Suppressor macrophage (primary cell): ENCODE results near the gene GNRH2.
"Not testable (repeated sequence)": the region's sequence is repeated elsewhere in the genome, so short reads cannot be mapped to it uniquely, and the experiment has no call there.

ENCODE experiments used
- DNase-seq, 4 experiments: peaks; one replicate each; pipeline ENCODE4 v3.0.0-alpha.2; 2020 to 2022
- total RNA-seq, 17 experiments: gene quantifications; one replicate each; lab custom pipeline; 2026; ENCODE audit warnings: mixed read lengths in 6 of 17, inconsistent platforms in 3 of 17; lab: John Stamatoyannopoulos, UW

GNRH2 gene
- total RNA-seq = 0 to 1.1 (median 0.21) reads per million in 17 experiments

- DNase-seq = no peak
Observed at GRCh38 chr20:3043322-3043721, at the start of gene GNRH2. TSS of gene GNRH2 (plus strand) at chr20:3043622. CDS start at chr20:3044415, 793 bp downstream.

GRCh38 chr20:2995796-2996195, 47.6 kb upstream of the GNRH2 start:
- DNase-seq = no peak

- DNase-seq = no peak
Observed at GRCh38 chr20:2998728-2999127, 44.7 kb upstream of the GNRH2 start.

- DNase-seq = peak; percentile 29 to 68 (median 50)
Observed at GRCh38 chr20:3000852-3001523, 42.4 kb upstream of the GNRH2 start.

- DNase-seq = no peak
Observed at GRCh38 chr20:3003416-3003815, 40.0 kb upstream of the GNRH2 start.

GRCh38 chr20:3010985-3011723, 32.3 kb upstream of the GNRH2 start:
- DNase-seq = no peak

GRCh38 chr20:3011752-3012151, 31.7 kb upstream of the GNRH2 start:
- DNase-seq = no peak

GRCh38 chr20:3013771-3014170, 29.7 kb upstream of the GNRH2 start:
- DNase-seq = no peak

GRCh38 chr20:3014179-3014578, 29.2 kb upstream of the GNRH2 start:
- no peak for DNase-seq

GRCh38 chr20:3014662-3015061, 28.8 kb upstream of the GNRH2 start:
- no peak for DNase-seq

GRCh38 chr20:3015302-3015701, 28.1 kb upstream of the GNRH2 start:
- not testable (repeated sequence) for DNase-seq

GRCh38 chr20:3021327-3021726, 22.1 kb upstream of the GNRH2 start:
- DNase-seq = no peak

GRCh38 chr20:3021777-3022176, 21.6 kb upstream of the GNRH2 start:
- no peak for DNase-seq

- not testable (repeated sequence) for DNase-seq
Observed at GRCh38 chr20:3022559-3023490, 20.6 kb upstream of the GNRH2 start.

GRCh38 chr20:3027987-3028386, 15.4 kb upstream of the GNRH2 start:
- no peak for DNase-seq

- no peak for DNase-seq
Observed at GRCh38 chr20:3031524-3032147, 11.8 kb upstream of the GNRH2 start.

- DNase-seq = no peak
Observed at GRCh38 chr20:3032624-3033023, 10.8 kb upstream of the GNRH2 start.

- no peak for DNase-seq
Observed at GRCh38 chr20:3037654-3038053, 5.8 kb upstream of the GNRH2 start.

GRCh38 chr20:3038454-3038853, 5.0 kb upstream of the GNRH2 start:
- DNase-seq = no peak

GRCh38 chr20:3039426-3039825, 4.0 kb upstream of the GNRH2 start:
- no peak for DNase-seq

- no peak for DNase-seq
Observed at GRCh38 chr20:3040086-3040485, 3.3 kb upstream of the GNRH2 start.

- no peak for DNase-seq
Observed at GRCh38 chr20:3041854-3042409, 1.5 kb upstream of the GNRH2 start.
